Activated effector memory CD4-positive, alpha-beta T cell treated with Interleukin-2 at 50 U/mL for 16 hours (primary cell): Measurements from ENCODE around the gene ALDH1A1.
"Not testable (repeated sequence)": the region's sequence is repeated elsewhere in the genome, so short reads cannot be mapped to it uniquely, and the experiment has no call there.

Experiments used
- DNase-seq: peaks from one replicate; pipeline ENCODE4 v3.0.0-alpha.2; 2020

ALDH1A1 gene

GRCh38 chr9:72939581-72939980, 13.3 kb downstream of the ALDH1A1 start:
- not testable (repeated sequence) for DNase-seq

DNA sequence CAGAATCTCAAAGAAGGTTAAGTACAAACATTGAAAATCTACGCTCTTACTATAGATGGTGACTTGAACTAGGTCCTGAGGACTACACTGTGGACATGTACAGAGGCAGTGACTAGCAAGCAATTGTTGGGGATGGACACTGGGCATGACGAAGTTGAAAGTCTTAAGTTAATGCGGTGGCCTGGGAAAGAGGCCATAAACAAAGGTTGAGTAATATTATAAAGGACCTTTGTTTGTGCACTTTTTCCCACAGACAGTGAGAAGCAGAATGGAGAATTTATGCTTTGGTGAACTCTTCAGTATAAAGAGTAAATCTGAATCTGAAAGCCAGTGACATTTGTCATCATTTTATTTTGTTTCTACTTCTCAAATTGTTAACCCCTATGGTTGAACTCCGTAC, 15.3 kb downstream of the ALDH1A1 start:
- DNase-seq = no peak

DNA sequence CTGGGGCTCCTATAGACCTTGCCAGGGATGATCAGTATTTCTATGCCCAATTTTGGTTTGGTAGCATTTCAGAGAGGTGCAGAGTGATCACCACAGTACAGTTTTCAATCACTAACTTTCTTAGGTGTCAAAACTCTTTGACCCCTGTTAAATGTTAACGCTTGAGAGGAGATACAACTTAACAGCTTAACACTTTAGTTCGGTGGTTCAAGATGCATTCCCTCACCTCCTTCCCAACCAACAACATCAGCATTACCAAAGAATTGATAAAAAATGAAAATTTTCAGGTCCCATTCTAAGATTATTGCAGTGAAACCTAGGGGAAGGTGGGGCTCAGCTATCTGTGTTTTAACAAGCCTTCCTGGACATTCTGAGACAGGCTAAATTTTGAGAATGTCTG, 16.2 kb downstream of the ALDH1A1 start:
- DNase-seq = no peak

- DNase-seq = no peak
These were observed 16.6 kb downstream of the ALDH1A1 start for GRCh38 chr9:72936266-72936665.

- no peak for DNase-seq
These were observed 17.3 kb downstream of the ALDH1A1 start for GRCh38 chr9:72935595-72935994.

- DNase-seq = no peak
These were observed 18.9 kb downstream of the ALDH1A1 start for GRCh38 chr9:72933730-72934665.

- DNase-seq = no peak
These were observed 20.2 kb downstream of the ALDH1A1 start for GRCh38 chr9:72932619-72933018.

- no peak for DNase-seq
These were observed 21.0 kb downstream of the ALDH1A1 start for GRCh38 chr9:72931897-72932296.

DNA sequence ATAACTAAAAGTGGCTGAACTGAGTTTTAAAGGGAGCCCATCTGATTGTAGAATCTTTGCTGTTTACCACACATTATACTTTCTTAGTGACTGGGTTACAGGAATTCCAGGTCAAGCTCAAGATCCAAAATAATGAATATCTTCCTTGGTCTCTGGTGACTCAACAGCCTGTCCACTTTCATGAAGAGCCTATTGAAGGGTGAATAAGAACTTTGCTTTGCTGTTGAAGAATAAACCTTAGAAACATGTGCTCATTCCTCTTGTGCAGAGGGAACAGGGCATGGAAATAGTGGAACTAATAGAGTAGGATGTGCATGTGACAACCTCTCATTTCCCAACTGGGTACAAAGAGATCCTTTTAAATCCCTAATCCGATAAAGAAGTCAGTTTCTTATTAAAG, 21.4 kb downstream of the ALDH1A1 start:
- no peak for DNase-seq

DNA sequence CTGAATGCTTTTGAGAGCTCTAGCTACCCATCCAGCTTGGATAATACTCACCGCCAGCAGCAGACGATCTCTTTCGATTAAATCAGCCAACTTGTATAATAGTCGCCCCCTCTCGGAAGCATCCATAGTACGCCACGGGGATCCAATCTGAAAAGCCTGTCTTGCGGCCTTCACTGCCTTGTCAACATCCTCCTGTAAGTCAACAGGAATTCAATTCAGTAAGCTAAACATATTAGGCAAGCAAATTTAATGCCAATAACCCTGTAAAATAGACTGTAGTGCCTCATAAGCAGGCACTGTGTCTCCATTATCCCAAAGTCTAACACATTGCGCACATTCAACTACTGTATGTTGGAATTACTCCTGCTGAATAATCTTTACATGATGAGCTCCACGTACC, 22.0 kb downstream of the ALDH1A1 start:
- DNase-seq = no peak

- DNase-seq = no peak
These were observed 23.3 kb downstream of the ALDH1A1 start for GRCh38 chr9:72929542-72929941.

- no peak for DNase-seq
These were observed 24.8 kb downstream of the ALDH1A1 start for GRCh38 chr9:72928042-72928507.

DNA sequence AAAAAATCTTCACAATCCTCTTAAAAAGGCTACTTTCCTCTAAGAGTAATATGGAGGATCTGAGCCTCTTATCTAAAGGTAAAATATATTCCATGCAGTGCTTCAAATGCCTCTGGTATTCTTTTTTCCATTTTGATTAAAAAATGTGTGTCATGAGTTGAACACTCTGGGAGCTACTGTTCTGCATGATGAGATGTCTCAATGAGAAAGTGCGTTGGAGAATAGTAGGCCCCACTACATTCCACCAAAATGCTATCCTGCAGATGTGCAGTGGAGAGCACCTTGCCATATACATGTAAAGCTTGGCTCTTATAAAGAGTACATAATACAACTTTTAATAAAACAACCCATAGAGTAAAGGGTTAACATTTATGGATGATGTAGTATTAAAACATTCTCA, 26.3 kb downstream of the ALDH1A1 start:
- no peak for DNase-seq

DNA sequence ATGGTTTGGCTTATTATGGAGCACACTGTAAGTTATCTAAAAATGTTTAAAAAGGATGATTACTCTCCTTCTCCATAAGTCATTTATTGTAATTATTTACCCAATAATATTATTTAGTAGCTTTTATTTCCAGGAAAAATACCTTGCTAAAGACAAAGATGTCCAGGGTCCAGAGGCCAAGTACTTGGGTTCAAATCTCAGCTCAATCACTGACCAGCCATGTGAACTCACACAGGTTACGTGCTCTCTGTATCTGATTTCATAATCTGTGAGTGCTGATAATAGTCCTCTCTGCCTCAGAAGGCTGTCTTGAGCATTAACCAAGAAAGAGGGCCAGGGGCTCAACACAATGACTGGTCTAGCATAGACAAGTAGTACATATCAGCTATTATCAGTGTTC, 27.0 kb downstream of the ALDH1A1 start:
- DNase-seq = no peak

DNA sequence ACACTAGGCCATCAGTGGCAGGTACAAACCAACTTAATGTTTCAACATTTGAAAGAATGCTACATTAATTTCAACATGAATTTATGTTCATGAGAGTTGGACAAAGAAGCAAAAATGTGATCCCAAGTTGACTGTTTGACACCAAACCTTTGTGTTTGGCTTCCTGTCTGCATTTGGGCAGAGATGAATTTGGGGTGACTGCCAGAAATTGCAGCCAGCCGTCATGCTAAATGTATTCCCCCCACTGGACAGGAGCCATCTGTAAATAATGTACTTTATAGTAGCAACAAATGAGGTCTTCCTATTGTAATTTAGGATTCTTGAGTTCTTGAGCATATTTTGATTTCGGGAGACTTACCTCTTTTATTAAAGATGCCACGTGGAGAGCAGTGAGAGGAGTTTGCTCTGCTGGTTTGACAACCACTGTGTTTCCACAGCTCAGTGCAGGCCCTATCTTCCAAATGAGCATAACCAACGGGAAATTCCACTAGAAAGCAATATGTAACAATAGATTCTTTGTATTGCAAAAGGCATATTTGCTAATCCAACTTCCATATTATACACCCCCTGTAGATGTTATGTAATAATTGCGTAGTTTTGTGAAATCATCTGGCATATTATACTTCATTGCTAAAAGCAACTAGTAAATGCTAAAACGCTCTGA, 27.6 kb downstream of the ALDH1A1 start:
- DNase-seq = no peak

- no peak for DNase-seq
These were observed 28.6 kb downstream of the ALDH1A1 start for GRCh38 chr9:72924154-72924790.

- DNase-seq = no peak
These were observed 29.8 kb downstream of the ALDH1A1 start for GRCh38 chr9:72923077-72923476.

GRCh38 chr9:72921888-72922654, 30.8 kb downstream of the ALDH1A1 start:
- no peak for DNase-seq

- no peak for DNase-seq
These were observed 33.5 kb downstream of the ALDH1A1 start for GRCh38 chr9:72919246-72919945.

- DNase-seq = no peak
These were observed 34.9 kb downstream of the ALDH1A1 start for GRCh38 chr9:72917892-72918509.

- no peak for DNase-seq
These were observed 37.2 kb downstream of the ALDH1A1 start for GRCh38 chr9:72915659-72916058.

DNA sequence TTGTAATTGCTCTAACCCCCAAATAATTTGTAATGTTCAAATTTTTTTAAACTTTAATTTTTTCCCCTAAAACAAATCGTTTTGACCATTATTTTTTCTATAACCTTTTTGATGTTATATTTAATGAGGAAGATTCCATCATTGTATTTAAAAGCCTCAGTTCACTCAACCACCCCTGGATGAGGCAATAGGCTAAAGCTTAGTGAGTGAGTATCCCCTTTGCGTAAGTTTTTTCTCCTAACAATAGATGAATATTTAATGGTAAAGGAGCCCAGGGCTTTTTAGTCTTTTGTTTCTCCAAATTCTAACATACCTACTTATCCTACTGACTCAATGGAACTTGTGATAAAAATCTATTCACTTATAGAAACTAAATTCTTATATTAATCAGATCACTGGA, 38.1 kb downstream of the ALDH1A1 start:
- no peak for DNase-seq
